HG03066 (cell line): Measurements from ENCODE around the gene ZNF860.

ENCODE experiments used
- ATAC-seq: cut with Tn5 transposase; IDR thresholded peaks from one replicate; pipeline ENCODE4 v1.9.1; 2021; ENCODE audit warnings: low read depth; ENCODE audit not compliant: unreplicated experiment

The ZNF860 gene

DNA sequence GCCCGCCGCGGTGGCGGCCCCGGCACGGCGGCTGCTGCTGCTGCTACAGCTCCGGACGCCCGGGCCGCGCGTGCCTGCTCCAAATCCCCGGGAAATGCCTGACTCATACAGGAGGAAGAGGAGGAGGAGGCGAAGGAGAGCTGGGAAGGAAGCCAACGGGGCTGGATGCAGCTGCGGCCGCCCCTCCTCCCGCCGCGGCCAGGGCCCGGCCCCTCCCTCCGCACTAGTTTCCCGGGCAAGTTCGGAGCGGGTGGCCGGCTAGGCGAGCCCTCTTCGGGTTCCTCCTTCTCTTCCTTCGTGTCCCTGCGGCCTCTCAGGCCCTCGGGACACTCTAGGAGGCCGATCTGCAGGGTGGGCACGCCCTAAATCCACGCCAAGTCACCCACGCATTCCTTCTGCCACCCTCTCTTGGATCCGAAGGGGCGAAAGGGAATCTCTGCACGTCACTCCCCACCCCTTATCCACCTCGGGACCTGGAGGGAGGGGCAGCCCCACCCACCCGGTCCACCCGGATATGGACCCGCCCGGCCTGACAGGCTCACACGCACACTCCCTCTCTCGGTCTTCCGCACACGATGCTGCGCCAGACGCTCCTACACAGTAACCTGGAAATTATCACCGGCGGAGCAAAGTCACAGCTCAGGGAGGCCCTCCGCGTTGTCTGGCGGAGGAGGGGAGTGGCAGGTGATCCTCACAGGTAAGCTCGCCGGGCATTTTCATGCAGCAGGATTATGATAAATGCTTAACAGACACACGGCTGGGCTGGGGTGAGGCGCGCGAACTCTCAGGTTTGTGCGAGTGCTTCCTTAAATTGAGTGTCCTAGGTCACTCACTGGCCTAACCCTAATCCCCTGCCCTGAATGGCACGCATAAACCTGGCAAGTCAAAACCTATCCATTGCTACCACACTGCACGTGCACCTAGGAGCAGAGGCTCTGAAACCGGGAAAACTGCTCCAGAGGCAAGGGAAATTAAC lies at the start of gene ZNF860, which contains the start of gene OSBPL10:
Gene ZNF860 (plus strand): TSS at position 545 of the 976 bp plus-strand sequence. CDS start 7,330 bp downstream, outside the sequence.
Gene OSBPL10 (minus strand): TSS at position 57 of the 976 bp plus-strand sequence. CDS start 83 bp downstream, outside the sequence.
- ATAC-seq: peak; percentile 21

DNA sequence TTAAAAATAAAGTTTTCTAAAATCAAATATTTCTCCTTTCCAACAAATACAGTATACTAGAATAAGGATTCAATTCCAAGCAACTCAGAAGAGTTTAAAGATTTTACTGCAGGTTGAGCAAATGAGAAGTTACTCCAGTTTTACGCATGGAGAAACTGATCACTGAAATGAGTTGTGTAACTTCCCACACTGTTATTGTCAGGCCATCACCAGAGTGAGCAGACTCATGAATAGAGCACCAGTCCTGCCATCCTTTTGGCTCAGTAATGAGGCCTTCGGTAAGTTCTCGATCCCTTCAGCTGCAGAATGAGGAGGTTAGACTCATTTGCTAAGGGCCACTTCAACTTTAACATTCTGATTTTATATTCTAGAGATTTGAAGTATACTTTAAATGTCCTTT lies 48.6 kb upstream of the ZNF860 start:
- ATAC-seq: no peak

DNA sequence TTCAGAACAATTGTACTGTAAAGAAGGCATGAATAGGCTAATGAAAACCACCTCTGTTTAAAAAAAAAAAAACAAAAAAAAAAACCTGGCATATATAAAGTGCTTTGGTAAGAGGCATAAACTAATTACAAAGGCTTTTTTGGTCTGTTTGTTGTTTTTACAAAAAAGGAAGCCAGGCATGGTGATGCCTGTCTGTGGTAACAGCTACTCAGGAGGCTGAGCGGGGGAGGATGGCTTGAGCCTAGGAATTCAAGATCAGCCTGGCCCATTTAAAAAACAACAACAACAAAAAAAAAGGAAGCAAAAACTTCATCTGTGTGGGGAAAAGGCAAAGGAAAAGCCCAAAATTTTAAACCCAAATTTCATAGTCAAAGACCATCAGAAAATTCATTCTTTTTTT lies 47.5 kb upstream of the ZNF860 start:
- ATAC-seq: no peak

DNA sequence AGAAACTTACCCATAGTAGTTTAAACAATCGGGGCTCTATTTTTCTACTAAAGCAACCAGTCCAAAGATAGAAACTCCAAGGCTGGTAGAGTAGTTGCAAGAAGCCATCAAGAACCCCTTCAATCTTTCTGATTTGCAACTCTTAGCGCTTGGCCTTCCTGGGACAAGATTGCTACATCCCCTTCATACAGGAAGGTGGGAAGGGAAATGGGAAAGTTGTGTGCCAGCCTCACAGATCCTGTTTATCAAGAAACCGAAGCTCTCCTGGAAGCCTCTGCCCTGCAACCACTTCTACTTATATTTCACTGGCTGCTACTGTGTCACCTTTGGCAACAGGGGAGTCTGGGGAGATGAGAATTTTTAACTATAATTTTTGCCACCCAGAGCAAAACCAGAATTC lies 46.7 kb upstream of the ZNF860 start:
- ATAC-seq: no peak

DNA sequence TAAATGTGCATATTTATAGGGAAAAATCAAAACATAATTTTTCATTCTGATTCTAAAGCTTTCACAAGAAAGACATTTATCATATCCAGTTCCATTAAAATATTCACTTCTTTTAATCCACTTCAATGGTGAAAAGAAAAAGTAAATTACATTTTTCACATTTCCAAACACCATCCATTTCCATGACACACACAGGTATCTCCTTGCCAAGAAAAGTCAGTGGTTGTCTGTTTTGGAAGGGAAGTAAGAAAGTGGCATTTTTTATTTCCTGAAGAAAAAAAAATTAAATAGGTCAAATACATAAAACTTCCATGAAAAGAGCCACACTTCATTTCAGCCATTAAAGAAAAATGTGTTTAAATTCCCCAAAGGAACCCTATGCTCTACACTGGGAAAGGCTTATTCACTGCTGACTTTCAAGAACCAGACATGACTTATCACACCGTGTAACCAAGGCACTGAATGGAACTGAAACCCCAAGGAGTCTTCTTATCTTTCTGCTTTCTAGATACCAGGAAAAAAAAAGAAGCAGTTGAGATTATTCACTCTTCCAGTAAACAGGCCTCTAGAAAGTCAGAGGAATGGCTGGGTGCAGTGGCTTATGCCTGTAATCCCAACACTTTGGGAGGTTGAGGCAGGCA lies 45.0 kb upstream of the ZNF860 start:
- no peak for ATAC-seq

DNA sequence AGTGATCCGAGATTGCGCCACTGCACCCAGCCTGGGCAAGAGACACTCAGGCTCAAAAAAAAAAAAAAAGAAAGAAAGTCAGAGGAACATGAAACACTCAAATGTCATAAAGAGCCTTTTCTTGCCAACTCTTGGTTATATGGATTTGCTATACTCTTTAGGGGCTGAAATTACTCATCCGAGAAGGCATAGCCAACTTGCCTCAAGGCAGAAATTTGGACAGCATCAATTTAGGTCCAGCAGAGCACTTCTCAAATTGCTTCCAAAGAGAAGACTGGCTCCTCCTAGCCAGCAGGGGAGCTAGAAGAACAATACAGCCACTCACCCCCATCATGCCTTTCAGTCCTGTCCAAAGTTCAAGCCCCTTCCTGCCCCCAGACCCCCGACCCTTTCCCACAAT lies 44.3 kb upstream of the ZNF860 start:
- no peak for ATAC-seq

DNA sequence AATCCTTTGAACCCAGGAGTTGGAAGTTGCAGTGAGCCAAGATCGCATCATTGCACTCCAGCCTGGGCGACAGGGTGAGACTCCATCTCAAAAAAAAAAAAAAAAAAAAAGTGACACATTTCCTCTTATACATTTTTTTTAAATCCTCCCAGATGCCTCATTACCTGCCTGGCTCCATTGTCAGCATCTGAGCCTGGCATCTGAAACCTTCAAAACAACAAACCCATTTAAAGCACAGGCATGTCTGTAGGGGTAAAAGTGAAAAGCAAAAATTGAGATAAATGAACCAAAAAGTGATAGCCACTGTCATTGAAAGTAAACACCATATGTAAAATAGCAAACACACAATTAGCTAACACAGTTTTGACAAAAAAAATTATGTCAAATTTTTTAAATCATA lies 39.1 kb upstream of the ZNF860 start:
- ATAC-seq: no peak

DNA sequence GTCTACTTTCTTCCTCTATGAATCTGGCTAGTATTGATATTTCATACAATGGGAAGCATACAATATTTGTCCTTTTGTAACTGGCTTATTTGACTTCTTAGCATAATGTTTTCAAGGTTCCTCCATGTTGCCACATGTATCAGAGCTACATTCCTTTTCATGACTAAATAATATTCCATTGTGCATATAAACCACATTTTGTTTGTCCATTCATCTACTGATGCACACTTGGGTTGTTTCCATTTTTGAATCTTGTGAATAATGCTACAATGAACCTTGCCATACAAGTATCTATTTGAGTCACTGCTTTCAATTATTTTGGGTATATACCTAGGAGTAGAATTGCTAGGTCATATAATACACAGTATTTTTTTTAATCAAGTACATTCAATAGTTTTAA lies 38.5 kb upstream of the ZNF860 start:
- ATAC-seq: no peak

DNA sequence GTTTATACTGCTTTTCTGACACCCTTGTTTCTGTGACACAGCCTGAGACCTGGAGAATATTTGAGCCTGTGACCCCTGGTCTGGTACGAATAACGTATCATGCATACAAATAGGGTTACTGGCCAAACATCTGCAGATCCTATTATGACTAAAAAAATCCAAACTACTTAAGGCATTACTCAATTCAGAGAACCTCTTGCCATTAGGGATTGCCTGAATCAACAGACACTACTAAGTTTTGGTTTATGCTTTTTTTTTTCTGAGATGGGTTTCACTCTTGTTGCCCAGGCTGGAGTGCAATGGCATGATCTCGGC lies 35.9 kb upstream of the ZNF860 start:
- ATAC-seq: no peak

DNA sequence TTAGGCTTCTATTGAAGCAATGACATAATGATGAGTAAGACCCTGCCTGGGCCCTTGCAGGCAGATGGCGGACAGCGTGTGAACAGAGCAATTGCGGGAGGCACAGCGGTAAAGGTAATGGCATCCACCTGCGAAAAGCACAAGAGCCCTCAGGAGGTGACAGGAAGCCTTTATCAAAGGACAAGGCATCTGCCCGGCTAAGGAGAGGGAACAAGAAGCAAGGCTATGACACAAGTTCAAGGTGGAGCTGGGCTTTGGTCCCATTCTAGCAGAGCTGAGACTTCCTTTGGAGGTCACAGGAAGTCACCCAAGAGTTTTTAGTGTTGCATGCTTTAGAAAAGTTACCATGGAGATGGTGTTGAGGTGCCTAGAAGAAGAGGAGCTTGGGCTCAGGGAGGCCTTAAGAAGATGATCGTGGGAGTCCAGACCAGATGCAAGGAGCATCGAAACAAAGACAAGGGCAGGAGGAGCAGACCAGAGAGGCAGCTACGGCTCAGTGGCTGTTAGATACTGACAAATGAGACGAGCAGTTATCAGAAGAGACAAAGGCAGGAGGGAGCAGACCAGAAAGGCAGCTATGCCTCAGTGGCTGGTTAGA lies 35.0 kb upstream of the ZNF860 start:
- no peak for ATAC-seq

DNA sequence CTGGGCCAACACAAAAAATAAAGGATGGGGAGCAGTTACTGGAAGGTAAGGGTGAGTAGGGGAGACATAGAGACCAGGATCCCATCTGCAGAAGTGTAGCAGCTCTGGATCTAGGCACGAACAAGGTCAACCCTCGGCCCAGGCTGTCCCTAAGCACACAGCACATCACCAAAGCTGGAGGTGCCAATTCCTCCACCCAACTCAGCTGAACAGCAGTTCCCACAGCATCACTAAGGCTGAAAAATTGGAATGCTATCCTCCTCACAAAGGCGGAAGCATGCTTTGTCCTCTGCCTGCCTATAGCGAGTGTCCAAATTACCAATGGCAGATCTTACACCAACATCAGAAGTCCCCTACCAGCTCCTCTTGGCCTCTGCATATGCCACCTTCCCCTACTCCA lies 34.4 kb upstream of the ZNF860 start:
- ATAC-seq: no peak

DNA sequence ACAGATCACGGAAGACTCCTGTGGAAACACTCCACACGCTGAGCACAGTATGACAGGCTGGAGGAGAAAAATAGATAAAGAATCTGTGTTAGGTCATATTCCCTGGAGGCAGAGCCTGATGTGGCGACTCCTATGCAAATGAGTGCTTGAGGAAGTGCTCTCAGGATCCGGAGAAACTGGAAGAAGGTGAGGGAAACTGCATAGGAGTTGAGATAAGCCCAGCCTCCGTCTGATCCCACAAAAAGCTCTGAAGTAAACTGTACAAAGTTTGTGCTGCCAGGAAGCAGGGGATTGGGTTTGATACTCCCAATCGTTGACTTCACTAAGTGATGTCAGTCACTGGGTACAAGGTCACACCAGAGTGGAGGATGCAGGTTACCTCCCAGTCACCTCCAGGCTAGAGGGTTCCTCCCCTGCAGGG lies 33.9 kb upstream of the ZNF860 start:
- ATAC-seq: no peak

DNA sequence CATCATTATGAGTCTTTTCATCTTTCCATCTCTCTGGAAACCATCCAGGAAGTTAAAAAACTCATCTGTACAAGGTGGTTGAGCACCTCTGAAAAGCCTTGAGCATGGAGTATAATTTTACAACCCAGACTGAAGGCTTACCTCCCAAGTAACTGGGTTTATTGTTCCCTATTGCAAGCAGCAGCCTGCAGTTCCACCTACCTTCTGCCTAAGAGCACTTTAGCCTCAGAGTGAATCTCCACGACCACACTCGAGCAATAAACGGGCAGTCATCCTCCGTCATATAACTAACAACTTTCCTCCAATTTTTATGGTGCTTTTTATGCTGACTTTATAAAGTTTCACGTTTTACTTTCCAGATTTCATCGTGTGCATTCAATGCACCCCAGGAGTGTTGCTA lies 33.3 kb upstream of the ZNF860 start:
- no peak for ATAC-seq

DNA sequence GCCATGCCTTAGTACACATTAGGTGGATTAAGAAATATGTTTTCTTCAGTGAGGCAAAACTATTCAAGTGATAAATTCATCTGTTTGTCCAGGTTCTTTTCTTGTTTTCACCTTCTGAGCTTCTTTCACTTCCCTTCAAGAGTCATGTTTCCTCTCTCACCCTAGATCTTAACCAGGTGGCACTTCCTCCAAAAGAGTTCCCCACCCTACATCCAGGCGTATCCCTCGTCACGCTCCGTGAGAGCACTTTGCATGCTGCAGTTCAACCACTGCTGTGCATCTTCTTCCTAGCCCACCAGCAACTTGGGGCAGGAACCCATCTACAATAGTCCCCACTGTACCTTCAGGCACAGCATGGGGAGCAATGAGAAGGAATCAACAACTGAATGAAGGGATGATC lies 29.3 kb upstream of the ZNF860 start:
- ATAC-seq: peak; percentile 74

DNA sequence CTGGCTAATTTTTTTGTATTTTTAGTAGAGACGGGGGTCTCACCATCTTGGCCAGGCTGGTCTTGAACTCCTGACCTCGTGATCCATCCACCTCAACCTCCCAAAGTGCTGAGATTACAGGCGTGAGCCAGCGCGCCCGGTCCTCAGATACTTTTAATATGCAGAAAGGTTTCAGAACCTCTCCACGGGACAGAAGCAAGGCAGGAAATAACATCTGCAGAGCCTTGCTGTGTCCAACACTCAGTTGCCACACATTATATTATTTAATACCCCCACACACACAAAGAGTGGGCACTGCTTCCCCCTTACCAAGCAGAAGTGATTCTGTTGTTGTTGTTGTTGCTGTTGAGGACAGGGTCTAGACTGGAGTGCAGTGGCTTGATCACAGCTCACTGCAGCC lies 28.5 kb upstream of the ZNF860 start:
- no peak for ATAC-seq

DNA sequence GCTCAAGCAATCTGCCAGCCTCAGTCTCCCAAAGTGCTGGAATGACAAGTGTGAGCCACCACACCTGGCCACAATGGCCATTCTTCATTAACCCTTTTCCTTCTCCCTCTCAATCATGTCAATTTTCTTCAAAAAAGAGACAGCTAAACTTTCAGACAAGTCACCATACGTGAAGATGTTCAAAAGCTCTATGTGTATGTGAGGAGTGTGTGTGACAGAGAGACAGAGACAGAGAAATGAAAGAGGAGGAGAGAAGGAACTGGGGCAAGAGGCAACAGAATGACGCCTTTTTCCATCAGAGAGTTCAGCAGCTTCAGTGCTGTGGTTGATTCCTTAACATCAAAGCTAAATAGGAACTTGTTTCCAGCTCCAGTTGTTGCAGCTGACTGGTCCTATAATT lies 27.9 kb upstream of the ZNF860 start:
- no peak for ATAC-seq

DNA sequence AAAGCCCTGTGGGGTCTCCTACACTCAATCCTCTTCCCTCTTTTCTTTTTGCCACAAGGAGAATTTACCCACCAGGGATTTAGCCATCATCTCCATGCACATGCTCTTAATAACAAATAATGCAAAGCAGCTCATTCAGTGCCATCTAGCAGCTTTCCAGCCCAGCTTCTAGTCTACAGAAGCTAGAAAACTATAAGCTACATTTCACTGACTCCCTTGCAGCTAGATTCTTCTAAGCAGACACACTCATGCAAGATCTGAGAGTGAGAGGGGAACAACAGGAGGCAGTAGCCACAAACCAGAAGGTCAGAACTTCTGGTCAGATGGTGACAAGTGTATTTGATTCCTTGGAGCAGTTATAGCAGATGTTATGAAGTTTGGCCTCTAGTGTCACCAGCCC lies 26.0 kb upstream of the ZNF860 start:
- ATAC-seq: no peak

DNA sequence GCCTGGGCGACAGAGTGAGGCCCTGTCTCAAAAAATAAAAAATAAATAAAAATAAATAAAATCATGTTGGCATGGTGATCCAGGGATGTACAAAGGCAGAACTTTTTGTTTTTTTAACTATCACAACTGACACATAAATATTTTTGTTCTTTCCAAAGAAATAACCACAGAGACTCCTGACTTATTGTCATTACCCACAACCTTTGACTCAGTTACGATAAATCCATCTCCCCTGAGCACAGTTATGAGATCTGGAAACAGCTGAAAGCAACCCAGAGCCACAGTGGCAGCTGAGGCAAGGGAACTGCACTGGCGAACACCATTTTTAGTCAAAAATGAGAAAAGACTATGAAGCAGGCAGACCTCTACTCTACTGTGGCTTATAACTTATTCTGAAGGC lies 24.4 kb upstream of the ZNF860 start:
- ATAC-seq: no peak

DNA sequence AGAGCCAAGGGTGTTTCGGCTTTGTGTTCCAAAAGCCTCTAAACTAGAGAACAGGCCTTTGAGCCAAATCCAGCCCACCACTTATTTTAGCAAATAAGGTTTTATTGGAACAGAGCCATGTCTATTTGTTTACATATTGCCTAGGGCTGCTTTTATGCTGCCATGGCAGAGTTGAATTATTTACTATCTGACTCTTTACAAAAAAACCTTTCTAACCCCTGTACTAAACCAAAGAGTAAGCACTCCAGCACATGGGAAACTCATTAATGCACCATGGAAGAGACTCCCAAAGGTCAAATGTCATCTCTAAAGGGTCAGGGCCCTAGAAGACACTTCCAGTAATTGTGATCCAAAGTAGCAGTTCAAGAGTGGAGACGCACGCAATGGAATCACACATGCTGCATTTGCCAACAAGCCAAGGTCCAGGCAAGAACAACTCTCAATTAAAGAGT lies 22.8 kb upstream of the ZNF860 start:
- ATAC-seq: no peak

DNA sequence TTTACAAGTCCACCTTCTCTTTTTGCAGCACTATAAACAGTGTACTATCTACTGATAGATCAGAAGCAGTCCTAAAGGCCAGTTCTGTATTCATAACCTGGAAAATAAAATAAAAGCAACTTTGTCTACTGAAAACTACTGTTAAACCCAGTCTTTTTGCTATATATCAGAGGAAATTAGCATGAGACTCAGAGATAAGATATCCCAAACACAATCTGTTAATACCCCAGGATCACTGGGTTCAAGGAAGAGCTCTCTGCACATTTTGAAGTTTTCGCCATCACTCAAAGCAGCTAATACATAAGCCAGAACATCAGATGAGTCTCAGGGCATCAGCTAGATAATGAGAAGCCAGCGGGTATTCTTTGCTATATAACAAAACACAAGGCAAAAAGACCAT lies 22.3 kb upstream of the ZNF860 start:
- no peak for ATAC-seq

DNA sequence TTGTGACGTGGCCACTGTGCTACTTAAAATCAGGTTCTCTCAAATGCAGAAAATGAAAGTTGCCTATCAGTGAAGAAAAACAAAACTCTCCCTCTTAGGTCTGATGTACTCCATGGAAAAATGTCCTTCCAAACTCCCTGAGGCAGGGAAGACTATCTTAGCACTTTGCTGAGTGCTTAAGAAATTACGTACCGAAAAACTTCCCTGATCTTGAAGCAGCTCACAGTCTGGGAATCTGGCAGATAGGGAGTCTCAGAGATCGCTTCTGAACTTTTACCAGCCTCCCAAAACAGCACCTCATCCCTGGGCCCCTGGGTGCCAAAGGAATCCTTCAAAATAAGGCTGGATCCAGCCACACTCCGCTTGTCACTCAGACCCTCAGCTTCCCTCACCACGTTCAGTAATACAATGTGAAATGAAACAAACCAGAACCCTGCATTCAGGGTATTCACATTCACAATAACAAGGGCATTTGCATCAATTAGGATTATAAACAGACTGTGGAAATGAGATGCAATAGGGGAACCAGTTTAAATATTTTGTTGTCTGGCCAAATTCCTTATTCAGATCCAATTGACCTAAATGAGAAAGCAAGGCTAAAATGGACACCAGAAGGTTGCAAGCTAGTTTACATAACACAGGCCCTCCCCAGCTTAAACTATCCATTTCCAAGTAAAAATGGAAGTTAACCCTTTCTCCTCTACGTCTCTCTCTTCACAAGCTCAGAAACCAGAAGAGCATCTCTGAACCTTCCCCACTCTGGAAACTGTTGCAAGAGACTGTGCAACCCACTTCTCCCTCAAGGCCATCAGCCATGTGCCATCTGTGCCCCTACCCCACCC lies 21.4 kb upstream of the ZNF860 start:
- ATAC-seq: no peak
